Effector memory CD4-positive, alpha-beta T cell (primary cell): Measurements from ENCODE around the gene ZNF287.

Experiments
- DNase-seq, 3 donors: peaks; one replicate each; pipeline ENCODE4 v3.0.0-alpha.2; 2020
- H3K27ac ChIP-seq: 2 replicates; pipeline ENCODE4 v1.7.0; 2013; ENCODE audit warnings: mild to moderate bottlenecking, low read length, moderate library complexity; ENCODE audit not compliant: insufficient read depth, poor library complexity, severe bottlenecking
- H3K27me3 ChIP-seq: replicated peaks from 2 replicates; pipeline ENCODE4 v1.7.0; 2013; ENCODE audit warnings: mild to moderate bottlenecking, low read length; ENCODE audit not compliant: insufficient read depth, control insufficient read depth, poor library complexity, severe bottlenecking
- H3K36me3 ChIP-seq: 2 replicates; pipeline ENCODE4 v1.7.0; 2013; ENCODE audit warnings: mild to moderate bottlenecking, low read length, moderate library complexity; ENCODE audit not compliant: control insufficient read depth, insufficient read depth
- H3K4me1 ChIP-seq: 2 replicates; pipeline ENCODE4 v1.7.0; 2013; ENCODE audit warnings: low read length, mild to moderate bottlenecking; ENCODE audit not compliant: control insufficient read depth, insufficient read depth, poor library complexity, severe bottlenecking
- H3K4me3 ChIP-seq: 2 replicates; pipeline ENCODE4 v1.7.0; 2013; ENCODE audit warnings: low read length, low read depth, mild to moderate bottlenecking; ENCODE audit not compliant: insufficient read depth, poor library complexity, severe bottlenecking
- H3K9me3 ChIP-seq: 2 replicates; pipeline ENCODE4 v1.7.0; 2013; ENCODE audit warnings: mild to moderate bottlenecking, low read length, moderate library complexity; ENCODE audit not compliant: control insufficient read depth

Gene ZNF287

DNA sequence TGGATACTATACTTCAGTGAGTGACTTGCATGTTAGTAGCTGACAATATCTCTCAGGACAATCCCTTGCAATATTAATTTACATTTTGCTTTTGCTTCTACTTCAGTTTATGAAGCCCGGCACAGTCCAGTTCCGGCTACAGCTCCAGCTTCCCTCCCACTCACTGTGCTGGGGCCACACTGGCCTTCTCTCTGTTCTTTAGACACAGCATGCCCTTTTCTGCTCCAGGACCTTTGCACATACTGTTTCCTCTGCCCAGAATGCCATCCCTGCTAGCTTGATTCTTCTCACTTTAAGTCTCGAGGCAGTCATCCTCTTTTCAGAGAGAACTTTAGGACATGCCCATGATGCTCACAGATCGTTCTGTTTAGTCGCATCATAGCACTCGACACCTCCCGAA lies 51.5 kb downstream of the ZNF287 start:
- no peak overlapping the region for H3K4me3 ChIP-seq
- no peak overlapping the region for H3K27ac ChIP-seq
- H3K4me1 ChIP-seq = no peaks in the 10 kb centered on the region
- no peaks in the 10 kb centered on the region for H3K9me3 ChIP-seq
- no peaks in the 10 kb centered on the region for H3K36me3 ChIP-seq
- peaks cover 4% of the 10 kb centered on the region for H3K27me3 ChIP-seq
- no peak for DNase-seq

DNA sequence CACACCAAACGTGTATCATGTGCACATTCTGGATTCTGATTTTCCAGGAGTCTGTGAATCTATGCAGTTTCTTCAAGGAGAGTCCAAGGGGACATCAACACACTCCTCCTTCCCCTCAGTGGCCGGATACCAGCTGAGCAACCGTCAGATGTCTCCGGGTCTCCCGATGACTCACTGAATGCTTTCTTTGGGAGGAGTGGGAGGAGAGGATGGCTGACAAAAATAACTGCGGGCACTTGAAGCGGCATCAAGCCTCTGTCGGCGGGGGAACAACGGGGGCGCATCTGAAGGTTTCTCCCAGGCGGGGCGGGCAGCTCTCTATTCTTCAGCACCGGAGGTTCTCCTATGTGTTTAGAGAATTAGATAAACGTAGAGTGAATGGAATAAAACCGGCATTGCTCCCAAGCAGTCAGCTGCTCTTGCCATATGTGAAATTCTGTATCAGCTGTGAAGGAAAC lies 52.4 kb downstream of the ZNF287 start:
- Histone ChIP-seq H3K27ac (no peak overlapping the region), H3K36me3 (no peaks in the 10 kb centered on the region), H3K27me3 (peaks cover 4% of the 10 kb centered on the region), H3K4me3 (no peak overlapping the region), H3K9me3 (no peaks in the 10 kb centered on the region), H3K4me1 (no peaks in the 10 kb centered on the region)
- no peak for DNase-seq

DNA sequence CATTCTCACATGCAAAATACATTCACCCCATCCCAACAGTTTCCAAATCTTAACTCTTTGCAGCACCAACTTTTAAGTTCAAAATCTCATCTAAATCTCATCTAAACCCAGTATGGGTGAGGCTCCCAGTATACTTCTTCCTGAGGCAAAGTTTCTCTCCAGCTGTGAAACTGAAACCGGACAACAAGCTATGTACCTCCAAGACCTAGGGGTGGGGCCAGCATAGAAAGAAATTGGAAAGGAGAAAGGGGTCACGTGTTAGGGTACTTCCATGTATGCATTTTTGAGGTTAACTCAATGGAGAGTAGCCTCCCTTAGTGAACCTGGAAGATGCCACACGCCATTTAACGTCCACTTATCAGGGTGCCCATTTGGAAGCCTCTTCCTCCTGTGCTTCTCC lies 53.1 kb downstream of the ZNF287 start:
- no peaks in the 10 kb centered on the region for H3K4me1 ChIP-seq
- peaks cover 4% of the 10 kb centered on the region for H3K27me3 ChIP-seq
- H3K9me3 ChIP-seq = no peaks in the 10 kb centered on the region
- DNase-seq = no peak
- no peaks in the 10 kb centered on the region for H3K36me3 ChIP-seq
- H3K27ac ChIP-seq = no peak overlapping the region
- no peak overlapping the region for H3K4me3 ChIP-seq

DNA sequence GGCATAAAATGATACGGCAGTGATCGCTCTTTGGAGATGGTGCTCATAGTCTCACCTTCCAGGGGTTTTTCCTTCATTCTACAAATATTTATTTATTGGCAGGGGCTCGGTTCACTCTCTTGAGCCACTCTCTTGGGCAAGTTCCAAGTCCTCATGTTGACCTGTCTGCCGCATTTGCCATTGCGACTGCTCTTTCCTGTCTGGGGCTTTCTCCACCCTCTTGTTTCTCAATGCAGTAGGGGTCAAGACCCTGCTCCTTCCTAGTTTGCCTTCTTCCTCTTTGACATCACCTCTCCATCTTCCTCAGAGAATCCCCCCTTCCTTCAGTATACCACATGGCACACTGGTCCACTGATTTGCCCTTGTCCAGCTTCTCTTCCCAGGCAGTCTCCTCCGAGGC lies 55.1 kb downstream of the ZNF287 start:
- H3K27me3 ChIP-seq = no peaks in the 10 kb centered on the region
- no peaks in the 10 kb centered on the region for H3K4me1 ChIP-seq
- DNase-seq = no peak
- H3K4me3 ChIP-seq = no peak overlapping the region
- no peak overlapping the region for H3K27ac ChIP-seq
- no peaks in the 10 kb centered on the region for H3K36me3 ChIP-seq
- no peaks in the 10 kb centered on the region for H3K9me3 ChIP-seq

DNA sequence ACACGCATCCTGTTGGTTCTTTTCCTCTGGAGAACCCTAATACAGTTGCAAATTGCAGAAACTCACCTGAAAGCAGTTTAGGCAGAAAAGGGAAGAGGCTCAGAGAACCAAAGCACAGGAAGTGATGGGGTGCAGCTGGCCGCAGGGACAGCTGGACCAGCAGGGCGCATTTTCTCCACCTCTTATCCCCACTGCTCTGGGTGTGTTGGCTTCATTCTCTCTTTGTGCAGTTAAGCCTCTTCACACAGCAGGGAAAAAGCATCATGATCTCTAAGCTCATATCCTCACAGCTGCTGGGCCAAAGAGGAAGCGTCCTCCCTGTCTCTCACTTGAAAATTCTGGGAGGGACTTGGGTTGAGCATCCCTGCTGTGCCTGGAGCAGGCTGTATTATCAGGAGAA lies 57.0 kb downstream of the ZNF287 start:
- H3K4me3 ChIP-seq = no peak overlapping the region
- no peaks in the 10 kb centered on the region for H3K4me1 ChIP-seq
- H3K27me3 ChIP-seq = no peaks in the 10 kb centered on the region
- DNase-seq = no peak
- H3K36me3 ChIP-seq = no peaks in the 10 kb centered on the region
- no peak overlapping the region for H3K27ac ChIP-seq
- no peaks in the 10 kb centered on the region for H3K9me3 ChIP-seq

DNA sequence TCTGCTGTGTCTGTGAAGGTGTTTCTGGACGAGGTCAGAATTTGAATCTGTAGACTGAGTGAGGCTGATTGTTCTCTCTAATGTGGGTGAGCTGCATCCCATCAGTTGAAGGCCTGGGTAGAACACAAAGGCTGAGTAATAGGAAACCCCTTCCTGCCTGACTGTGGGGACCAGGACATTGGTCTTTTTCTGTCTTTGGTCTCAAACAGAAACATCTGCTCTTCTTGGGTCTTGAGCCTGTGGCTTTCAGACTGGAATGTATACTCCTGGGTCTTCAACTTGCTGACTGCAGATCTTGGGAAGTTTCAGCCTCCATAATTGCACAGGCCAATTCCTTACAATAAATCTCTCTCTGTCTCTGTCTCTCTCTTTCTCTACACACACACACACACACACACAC lies 57.4 kb downstream of the ZNF287 start:
- H3K27ac ChIP-seq = no peak overlapping the region
- no peaks in the 10 kb centered on the region for H3K4me1 ChIP-seq
- H3K36me3 ChIP-seq = no peaks in the 10 kb centered on the region
- H3K4me3 ChIP-seq = no peak overlapping the region
- no peak for DNase-seq
- H3K9me3 ChIP-seq = no peaks in the 10 kb centered on the region
- no peaks in the 10 kb centered on the region for H3K27me3 ChIP-seq

DNA sequence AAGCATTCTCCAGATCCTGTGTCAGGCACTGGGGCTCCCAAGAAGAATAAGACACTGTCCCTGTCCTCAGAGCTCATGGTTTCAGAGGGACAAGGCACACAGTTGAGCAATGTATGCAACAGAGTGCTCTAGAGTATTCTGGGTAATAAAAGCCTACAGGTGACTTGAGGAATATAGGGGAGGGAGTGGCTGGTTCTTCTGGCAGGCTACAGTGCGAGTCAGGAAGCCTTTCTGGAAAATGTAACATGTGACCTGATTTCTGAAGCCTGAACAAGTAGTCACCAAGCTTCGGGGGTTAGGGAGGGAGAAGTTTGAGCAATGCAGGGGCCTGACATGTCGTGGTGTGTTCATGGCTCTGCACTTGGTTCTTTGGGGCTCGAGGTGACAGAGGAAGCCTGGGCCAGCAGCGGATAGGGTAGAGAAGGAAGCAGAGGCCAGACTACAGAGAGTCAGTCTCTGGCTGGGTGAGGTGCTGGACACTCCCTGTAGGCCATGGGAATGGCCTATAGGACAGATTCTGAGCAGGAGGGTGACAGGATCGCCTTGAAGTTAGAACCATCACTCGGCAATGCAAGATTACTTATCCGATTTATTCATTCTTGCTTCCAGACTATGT lies 61.0 kb downstream of the ZNF287 start:
- Histone ChIP-seq H3K27me3 (no peaks in the 10 kb centered on the region), H3K36me3 (no peaks in the 10 kb centered on the region), H3K4me3 (no peak overlapping the region), H3K9me3 (no peaks in the 10 kb centered on the region), H3K27ac (no peak overlapping the region), H3K4me1 (no peaks in the 10 kb centered on the region)
- DNase-seq = no peak

DNA sequence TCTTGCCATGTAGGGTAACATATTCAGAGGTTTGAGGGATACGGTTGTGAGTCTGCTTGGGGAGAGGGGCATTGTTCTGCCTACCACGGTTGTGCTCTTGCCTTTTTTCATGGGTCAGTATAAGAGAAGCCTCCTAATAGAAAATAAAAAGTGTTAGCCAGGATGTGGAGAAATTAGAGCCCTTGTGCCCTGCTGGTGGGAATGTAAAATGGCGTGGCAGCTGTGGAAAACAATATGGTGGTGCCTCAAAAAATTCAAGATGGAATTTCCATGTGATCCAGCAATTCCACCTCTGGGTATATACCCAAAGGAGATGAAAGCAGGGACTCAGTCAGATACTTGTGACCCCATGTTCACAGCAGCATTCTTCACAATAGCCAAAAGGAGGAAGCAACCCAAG lies 62.8 kb downstream of the ZNF287 start:
- Histone ChIP-seq H3K9me3 (no peaks in the 10 kb centered on the region), H3K4me1 (no peaks in the 10 kb centered on the region), H3K4me3 (no peak overlapping the region), H3K27me3 (no peaks in the 10 kb centered on the region), H3K27ac (no peak overlapping the region), H3K36me3 (no peaks in the 10 kb centered on the region)
- no peak for DNase-seq

DNA sequence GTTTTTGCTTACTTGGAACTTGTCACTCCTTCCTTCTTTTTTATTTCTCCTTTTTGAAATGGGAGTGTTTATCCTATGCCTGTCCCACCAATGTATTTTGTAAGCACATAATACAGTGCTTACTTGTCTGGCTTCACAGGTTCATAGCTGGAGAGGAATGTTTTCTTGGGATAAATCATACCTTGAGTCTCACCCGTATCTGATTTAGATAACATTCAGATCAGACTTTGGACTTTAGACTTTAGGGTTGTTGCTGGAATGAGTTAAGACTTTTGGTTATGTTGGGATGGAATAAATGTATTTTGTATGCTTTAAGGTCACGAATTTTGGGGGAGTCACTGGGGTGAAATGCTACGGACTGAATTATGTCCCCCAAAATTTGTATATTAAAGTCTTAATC lies 64.0 kb downstream of the ZNF287 start:
- H3K36me3 ChIP-seq = no peaks in the 10 kb centered on the region
- DNase-seq = no peak
- no peak overlapping the region for H3K4me3 ChIP-seq
- no peaks in the 10 kb centered on the region for H3K9me3 ChIP-seq
- H3K27me3 ChIP-seq = no peaks in the 10 kb centered on the region
- H3K4me1 ChIP-seq = no peaks in the 10 kb centered on the region
- no peak overlapping the region for H3K27ac ChIP-seq
